ENCODE data around the gene PRM1.

Gene PRM1

DNA sequence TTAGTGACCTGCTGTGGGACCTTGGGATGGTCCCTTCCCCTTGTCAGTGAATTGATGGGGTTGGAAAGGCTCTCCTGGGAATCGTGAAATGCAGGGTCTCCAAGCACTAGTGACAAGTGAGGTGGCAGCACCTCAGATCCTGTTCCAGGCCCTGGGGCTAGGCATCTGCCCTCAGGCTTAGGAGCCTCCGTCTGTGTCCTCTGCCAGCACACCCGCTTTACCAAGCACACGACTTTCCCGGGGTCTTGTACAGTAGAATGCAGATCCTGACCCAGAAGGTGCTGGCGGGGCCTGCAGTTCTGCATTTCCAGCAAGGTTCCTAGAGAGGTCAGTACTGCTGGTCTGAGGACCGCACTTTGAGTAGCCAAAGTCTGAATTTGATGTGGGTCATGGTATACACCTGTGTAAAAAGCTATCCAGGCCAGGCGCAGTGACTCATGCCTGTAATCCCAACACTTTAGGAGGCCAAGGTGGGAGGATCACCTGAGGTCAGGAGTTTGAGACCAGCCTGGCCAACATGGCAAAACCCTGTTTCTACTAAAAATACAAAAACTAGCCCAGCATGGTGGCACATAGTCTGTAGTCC lies 33.3 kb upstream of the PRM1 start:
- no peak overlapping the region for H3K4me3 ChIP-seq (ENCODE audit: low read length in 2 of 2)
- no peaks in the 10 kb centered on the region for H3K27me3 ChIP-seq (ENCODE audit: control insufficient read depth in 2 of 2, insufficient read depth in 2 of 2, low read length in 2 of 2)
- peaks cover 9 to 13% of the 10 kb centered on the region in 2 donors for H3K4me1 ChIP-seq (ENCODE audit: control insufficient read depth in 2 of 2, insufficient read depth in 2 of 2, low read length in 2 of 2)
- H3K9ac ChIP-seq (ENCODE audit: low read depth in 1 of 2, low read length in 2 of 2): no peak overlapping the region
- no peaks in the 10 kb centered on the region for H3K36me3 ChIP-seq (ENCODE audit: control insufficient read depth in 2 of 2, insufficient read depth in 2 of 2, low read length in 2 of 2)
- H3K27ac ChIP-seq (ENCODE audit: low read depth in 2 of 2, low read length in 2 of 2): no peak overlapping the region
- no peaks in the 10 kb centered on the region for H3K9me3 ChIP-seq (ENCODE audit: control insufficient read depth in 2 of 2, low read length in 2 of 2)

DNA sequence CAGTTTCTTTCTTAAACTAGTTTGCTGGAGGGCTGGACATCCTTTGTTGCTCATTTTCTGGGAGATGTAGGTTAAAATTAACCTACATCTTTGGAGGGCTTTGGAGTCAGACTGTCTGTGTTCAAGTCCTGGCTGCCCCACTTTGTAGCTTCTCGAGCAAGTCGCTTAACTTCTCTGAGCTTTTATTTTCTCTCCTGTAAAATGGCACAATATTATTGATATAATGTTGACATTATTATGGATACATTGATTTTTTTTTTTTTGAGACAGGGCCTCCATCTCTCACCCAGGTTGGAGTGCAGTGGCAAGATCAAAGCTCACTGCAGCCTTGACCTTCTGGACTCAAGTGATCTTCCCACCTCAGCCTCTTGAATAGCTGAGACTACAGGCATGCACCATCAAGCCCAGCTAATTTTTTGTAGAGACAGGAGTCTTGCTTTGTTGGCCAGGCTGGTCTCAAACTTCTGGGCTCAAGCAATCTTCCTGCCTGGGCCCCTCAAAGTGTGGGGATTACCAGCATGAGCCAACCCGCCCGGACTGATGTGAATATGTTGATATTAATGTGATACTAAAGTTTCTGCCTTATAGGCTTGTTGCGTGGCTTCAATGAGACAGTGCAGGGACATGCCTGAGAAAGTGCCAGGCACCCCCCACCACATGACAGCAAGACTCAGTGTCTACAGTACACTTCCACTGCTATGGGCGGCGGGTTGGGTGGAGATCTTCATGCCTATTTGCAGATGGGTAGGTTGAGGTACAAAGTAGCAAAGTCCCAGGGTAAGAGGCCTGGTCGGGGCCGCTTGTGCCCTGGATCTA lies 32.6 kb upstream of the PRM1 start:
- Histone ChIP-seq H3K9ac (ENCODE audit: low read depth in 1 of 2, low read length in 2 of 2) (no peak overlapping the region), H3K4me1 (ENCODE audit: control insufficient read depth in 2 of 2, insufficient read depth in 2 of 2, low read length in 2 of 2) (peaks cover 9 to 13% of the 10 kb centered on the region in 2 donors), H3K4me3 (ENCODE audit: low read length in 2 of 2) (no peak overlapping the region), H3K27me3 (ENCODE audit: control insufficient read depth in 2 of 2, insufficient read depth in 2 of 2, low read length in 2 of 2) (no peaks in the 10 kb centered on the region), H3K9me3 (ENCODE audit: control insufficient read depth in 2 of 2, low read length in 2 of 2) (no peaks in the 10 kb centered on the region), H3K36me3 (ENCODE audit: control insufficient read depth in 2 of 2, insufficient read depth in 2 of 2, low read length in 2 of 2) (no peaks in the 10 kb centered on the region), H3K27ac (ENCODE audit: low read depth in 2 of 2, low read length in 2 of 2) (no peak overlapping the region)

DNA sequence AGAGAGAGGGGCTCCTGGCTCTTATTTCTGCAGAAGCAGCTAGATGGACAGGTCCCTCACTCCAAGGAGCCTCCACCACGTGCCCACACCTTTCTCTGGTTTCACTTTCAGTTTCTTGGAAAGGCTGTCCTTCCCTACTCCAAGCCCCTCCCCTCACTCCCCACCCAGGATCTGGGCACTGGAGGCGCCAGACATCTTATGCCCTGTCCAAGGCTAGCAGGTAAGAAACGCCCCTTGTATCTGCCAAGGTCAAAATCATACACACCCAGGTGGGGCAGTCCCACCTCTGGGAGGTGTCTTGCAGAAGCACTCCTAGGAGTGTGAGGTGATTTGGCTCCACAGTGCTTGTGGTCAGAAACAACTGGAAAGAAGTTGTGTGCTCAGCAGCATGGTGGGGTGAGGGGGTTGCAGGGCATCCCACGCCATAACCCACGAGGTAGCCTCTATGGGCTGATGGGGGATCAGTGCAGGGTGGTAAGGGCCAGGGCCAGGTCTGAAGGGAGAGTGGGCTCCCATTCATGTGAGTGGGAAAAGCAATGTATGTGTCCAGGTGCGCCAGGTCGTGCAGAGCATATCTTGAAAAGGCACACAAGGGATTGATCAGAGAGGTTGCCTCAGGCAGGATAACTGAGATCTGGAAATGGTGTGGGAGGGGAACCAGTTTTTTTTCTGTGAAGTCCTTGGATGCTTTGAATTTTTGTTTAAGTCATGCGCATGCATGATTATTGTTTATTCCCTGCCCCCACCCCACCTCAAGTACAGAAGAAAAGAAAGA lies 31.8 kb upstream of the PRM1 start:
- H3K27ac ChIP-seq (ENCODE audit: low read depth in 2 of 2, low read length in 2 of 2): no peak overlapping the region
- no peaks in the 10 kb centered on the region for H3K36me3 ChIP-seq (ENCODE audit: control insufficient read depth in 2 of 2, insufficient read depth in 2 of 2, low read length in 2 of 2)
- H3K27me3 ChIP-seq (ENCODE audit: control insufficient read depth in 2 of 2, insufficient read depth in 2 of 2, low read length in 2 of 2): no peaks in the 10 kb centered on the region
- H3K9me3 ChIP-seq (ENCODE audit: control insufficient read depth in 2 of 2, low read length in 2 of 2): no peaks in the 10 kb centered on the region
- H3K9ac ChIP-seq (ENCODE audit: low read depth in 1 of 2, low read length in 2 of 2): no peak overlapping the region
- peaks cover 9 to 18% of the 10 kb centered on the region in 2 donors for H3K4me1 ChIP-seq (ENCODE audit: control insufficient read depth in 2 of 2, insufficient read depth in 2 of 2, low read length in 2 of 2)
- H3K4me3 ChIP-seq (ENCODE audit: low read length in 2 of 2): no peak overlapping the region

DNA sequence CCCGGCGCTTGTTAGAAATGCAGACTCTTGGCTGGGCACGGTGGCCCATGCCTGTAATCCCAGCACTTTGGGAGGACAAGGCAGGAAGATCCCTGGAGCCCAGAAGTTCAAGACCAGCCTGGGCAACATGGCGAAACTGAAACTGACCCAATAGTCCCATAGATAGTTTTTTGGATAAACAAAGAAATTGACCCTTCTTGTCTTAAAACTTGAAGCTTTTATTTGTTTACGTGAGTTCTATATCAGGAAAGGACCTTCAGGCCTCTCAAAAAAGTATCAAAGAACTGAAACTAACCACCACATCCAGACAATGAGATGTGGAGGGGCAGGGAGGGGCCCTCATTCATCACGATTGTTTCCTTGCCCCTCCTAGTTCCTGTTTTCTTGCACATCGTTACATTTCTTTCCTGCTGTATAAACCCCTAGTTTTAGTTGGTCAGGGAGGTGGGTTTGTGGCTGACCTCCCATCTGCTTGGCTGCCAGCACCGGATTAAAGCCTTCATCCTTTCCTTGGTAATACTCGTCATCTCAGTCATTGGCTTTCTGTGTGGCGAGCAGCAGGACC lies 29.9 kb upstream of the PRM1 start:
- Histone ChIP-seq H3K27me3 (ENCODE audit: control insufficient read depth in 2 of 2, insufficient read depth in 2 of 2, low read length in 2 of 2) (no peaks in the 10 kb centered on the region), H3K27ac (ENCODE audit: low read depth in 2 of 2, low read length in 2 of 2) (peak overlapping the region; percentile 33 to 52), H3K9me3 (ENCODE audit: control insufficient read depth in 2 of 2, low read length in 2 of 2) (no peaks in the 10 kb centered on the region), H3K4me1 (ENCODE audit: control insufficient read depth in 2 of 2, insufficient read depth in 2 of 2, low read length in 2 of 2) (peaks cover 9 to 21% of the 10 kb centered on the region in 2 donors), H3K4me3 (ENCODE audit: low read length in 2 of 2) (peak overlapping the region in 1 of 2 donors; percentile 26), H3K36me3 (ENCODE audit: control insufficient read depth in 2 of 2, insufficient read depth in 2 of 2, low read length in 2 of 2) (no peaks in the 10 kb centered on the region), H3K9ac (ENCODE audit: low read depth in 1 of 2, low read length in 2 of 2) (no peak overlapping the region)

DNA sequence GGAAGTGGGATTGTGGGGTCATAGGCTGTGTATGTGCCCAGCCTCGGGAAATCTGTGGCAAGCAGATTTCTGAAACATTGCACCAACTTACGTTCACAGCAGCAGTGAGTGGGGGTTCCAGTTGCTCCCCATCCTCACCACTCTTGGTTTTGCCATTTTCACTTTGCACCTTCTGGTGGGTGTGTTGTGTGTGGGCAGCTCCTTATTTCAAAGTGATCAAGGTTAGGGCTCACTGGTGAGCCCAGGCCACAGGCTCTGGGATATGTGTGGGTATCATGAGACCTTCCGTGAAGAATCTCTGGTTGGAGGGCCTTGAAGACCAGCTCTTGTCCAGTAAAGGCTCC lies 29.5 kb upstream of the PRM1 start:
- Histone ChIP-seq H3K4me3 (ENCODE audit: low read length in 2 of 2) (no peak overlapping the region), H3K36me3 (ENCODE audit: control insufficient read depth in 2 of 2, insufficient read depth in 2 of 2, low read length in 2 of 2) (no peaks in the 10 kb centered on the region), H3K4me1 (ENCODE audit: control insufficient read depth in 2 of 2, insufficient read depth in 2 of 2, low read length in 2 of 2) (peaks cover 9 to 21% of the 10 kb centered on the region in 2 donors), H3K9me3 (ENCODE audit: control insufficient read depth in 2 of 2, low read length in 2 of 2) (no peaks in the 10 kb centered on the region), H3K27me3 (ENCODE audit: control insufficient read depth in 2 of 2, insufficient read depth in 2 of 2, low read length in 2 of 2) (no peaks in the 10 kb centered on the region), H3K27ac (ENCODE audit: low read depth in 2 of 2, low read length in 2 of 2) (peak overlapping the region; percentile 33 to 52), H3K9ac (ENCODE audit: low read depth in 1 of 2, low read length in 2 of 2) (no peak overlapping the region)

DNA sequence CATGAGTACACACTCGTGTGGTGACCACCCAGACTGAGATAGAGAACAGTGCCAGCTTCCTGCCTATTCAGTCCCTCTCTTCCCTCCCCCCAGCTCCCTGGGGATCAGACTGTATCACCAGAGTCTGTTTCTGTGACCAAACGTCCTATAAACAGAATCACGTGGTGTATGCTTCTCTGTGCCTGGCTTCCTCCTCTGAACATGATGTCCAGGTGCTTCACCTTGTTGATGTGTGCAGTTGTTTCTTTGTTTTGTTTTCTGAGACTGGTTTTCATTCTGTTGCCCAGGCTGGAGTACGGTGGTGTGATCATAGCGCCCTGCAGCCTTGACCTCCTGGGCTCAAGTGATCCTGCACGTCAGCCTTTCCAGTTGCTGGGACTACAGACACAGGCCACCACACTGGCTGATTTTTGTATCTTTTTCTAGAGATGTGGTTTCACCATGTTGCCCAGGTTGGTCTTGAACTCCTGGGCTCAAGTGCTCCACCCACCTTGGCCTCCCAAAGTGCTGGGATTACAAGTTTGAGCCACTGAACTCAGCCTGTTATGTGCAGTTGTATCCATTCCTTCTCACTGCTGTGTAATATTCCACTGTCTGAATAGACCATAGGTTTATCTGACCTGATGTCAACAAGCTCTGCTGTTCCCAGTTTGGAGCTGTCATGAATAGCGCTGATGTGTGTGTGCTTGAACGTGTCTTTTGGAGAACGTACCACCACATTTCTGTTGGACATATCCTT lies 28.9 kb upstream of the PRM1 start:
- no peaks in the 10 kb centered on the region for H3K36me3 ChIP-seq (ENCODE audit: control insufficient read depth in 2 of 2, insufficient read depth in 2 of 2, low read length in 2 of 2)
- H3K4me3 ChIP-seq (ENCODE audit: low read length in 2 of 2): no peak overlapping the region
- H3K27ac ChIP-seq (ENCODE audit: low read depth in 2 of 2, low read length in 2 of 2): peak overlapping the region in 1 of 2 donors; percentile 52
- H3K9me3 ChIP-seq (ENCODE audit: control insufficient read depth in 2 of 2, low read length in 2 of 2): no peaks in the 10 kb centered on the region
- no peak overlapping the region for H3K9ac ChIP-seq (ENCODE audit: low read depth in 1 of 2, low read length in 2 of 2)
- H3K27me3 ChIP-seq (ENCODE audit: control insufficient read depth in 2 of 2, insufficient read depth in 2 of 2, low read length in 2 of 2): no peaks in the 10 kb centered on the region
- peaks cover 9 to 21% of the 10 kb centered on the region in 2 donors for H3K4me1 ChIP-seq (ENCODE audit: control insufficient read depth in 2 of 2, insufficient read depth in 2 of 2, low read length in 2 of 2)

DNA sequence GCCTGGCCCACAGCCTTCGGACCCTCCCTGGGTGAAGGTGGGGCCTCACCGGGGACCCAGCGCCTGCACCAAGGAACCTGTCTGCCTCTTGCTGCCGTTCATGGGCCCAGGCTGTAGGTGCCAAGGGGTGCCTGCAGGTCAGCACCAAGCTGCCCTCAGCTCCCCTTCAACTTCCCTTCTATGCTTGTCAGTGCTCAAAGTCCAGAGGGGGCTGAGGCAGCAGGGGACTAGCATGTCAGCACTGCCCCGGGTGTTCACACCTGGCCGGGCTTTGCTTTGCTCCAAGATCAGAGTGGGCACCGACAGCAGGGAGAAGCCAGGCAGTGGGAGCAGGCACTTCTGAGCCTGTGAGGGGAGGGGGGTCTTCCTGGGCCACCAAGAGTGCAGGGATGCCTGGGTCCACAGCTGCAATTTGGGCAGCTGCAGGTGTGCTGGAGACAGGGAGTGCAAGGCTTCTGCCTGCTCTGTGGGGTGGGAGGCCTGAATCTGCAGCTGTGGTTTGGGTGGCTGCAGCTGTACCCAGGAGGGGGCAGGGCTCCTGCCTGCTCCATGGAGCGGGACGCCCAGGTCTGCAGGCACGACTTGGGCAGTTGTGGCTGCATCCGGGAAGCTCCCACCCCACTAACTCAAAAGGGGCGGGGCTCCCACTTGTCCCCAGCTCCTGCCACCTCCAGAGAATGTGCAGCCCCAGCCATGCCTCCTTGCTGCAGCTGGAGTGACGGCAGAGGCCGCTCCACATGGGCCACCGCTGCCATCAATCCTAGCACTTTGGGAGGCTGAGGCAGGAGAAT lies 27.6 kb upstream of the PRM1 start:
- Histone ChIP-seq H3K4me1 (ENCODE audit: control insufficient read depth in 2 of 2, insufficient read depth in 2 of 2, low read length in 2 of 2) (peaks cover 9 to 21% of the 10 kb centered on the region in 2 donors), H3K27ac (ENCODE audit: low read depth in 2 of 2, low read length in 2 of 2) (no peak overlapping the region), H3K4me3 (ENCODE audit: low read length in 2 of 2) (no peak overlapping the region), H3K9me3 (ENCODE audit: control insufficient read depth in 2 of 2, low read length in 2 of 2) (no peaks in the 10 kb centered on the region), H3K36me3 (ENCODE audit: control insufficient read depth in 2 of 2, insufficient read depth in 2 of 2, low read length in 2 of 2) (no peaks in the 10 kb centered on the region), H3K27me3 (ENCODE audit: control insufficient read depth in 2 of 2, insufficient read depth in 2 of 2, low read length in 2 of 2) (no peaks in the 10 kb centered on the region), H3K9ac (ENCODE audit: low read depth in 1 of 2, low read length in 2 of 2) (no peak overlapping the region)

DNA sequence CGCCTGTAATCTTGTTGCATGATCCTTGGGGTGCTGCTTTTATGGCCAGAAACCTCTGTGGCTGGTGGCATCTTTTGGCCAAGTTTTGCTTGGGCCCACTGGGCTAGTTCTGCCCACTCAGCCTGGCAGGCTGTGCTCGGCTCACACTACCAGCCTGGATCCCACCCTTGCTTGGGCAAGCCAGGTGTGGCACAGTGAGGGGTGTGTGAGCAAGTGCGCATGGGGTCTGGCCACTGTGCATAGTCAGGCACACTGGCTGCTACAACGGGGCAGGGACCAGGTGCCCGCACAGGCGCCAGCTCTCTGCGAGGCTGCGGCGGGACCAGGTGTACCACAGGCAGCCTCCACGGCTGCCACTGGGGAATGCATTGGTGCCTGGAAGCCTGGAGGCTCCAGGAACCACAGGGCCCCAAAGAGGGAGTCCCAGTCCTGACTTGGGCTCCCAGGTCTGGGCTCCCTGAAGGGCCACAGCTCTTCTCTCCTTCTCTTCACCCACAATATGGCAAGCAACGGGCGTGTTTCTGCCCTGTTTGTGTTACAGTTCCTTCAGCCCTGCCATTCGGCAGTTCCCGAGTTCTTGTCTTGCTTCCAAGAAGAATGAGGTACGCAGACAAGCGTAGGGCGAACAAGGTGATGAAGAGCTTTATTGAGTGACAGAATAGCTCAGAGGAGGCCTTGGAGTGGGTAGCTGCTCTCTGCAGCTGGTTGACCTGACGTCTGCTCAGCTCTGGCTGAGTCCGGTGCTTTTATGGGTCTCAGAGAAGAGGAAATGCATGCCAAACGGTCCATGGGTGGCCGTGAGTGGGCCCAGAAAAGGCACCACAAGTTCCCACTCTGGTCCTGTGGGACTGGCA lies 26.7 kb upstream of the PRM1 start:
- Histone ChIP-seq H3K4me3 (ENCODE audit: low read length in 2 of 2) (no peak overlapping the region), H3K27ac (ENCODE audit: low read depth in 2 of 2, low read length in 2 of 2) (peak overlapping the region; percentile 6 to 23), H3K9ac (ENCODE audit: low read depth in 1 of 2, low read length in 2 of 2) (no peak overlapping the region), H3K36me3 (ENCODE audit: control insufficient read depth in 2 of 2, insufficient read depth in 2 of 2, low read length in 2 of 2) (no peaks in the 10 kb centered on the region), H3K27me3 (ENCODE audit: control insufficient read depth in 2 of 2, insufficient read depth in 2 of 2, low read length in 2 of 2) (no peaks in the 10 kb centered on the region), H3K9me3 (ENCODE audit: control insufficient read depth in 2 of 2, low read length in 2 of 2) (no peaks in the 10 kb centered on the region), H3K4me1 (ENCODE audit: control insufficient read depth in 2 of 2, insufficient read depth in 2 of 2, low read length in 2 of 2) (peaks cover 6 to 18% of the 10 kb centered on the region in 2 donors)
